ENCODE results near the gene HSF5. TPM values are rescaled to one million over a fixed set of nuclear protein-coding genes. Genes with fewer than 3 reads are reported as not detected.

HSF5 gene
- total and polyA plus RNA-seq, 7 experiments from 2014 or later, result 0.34 to 4.0 (median 3.0) TPM

DNA sequence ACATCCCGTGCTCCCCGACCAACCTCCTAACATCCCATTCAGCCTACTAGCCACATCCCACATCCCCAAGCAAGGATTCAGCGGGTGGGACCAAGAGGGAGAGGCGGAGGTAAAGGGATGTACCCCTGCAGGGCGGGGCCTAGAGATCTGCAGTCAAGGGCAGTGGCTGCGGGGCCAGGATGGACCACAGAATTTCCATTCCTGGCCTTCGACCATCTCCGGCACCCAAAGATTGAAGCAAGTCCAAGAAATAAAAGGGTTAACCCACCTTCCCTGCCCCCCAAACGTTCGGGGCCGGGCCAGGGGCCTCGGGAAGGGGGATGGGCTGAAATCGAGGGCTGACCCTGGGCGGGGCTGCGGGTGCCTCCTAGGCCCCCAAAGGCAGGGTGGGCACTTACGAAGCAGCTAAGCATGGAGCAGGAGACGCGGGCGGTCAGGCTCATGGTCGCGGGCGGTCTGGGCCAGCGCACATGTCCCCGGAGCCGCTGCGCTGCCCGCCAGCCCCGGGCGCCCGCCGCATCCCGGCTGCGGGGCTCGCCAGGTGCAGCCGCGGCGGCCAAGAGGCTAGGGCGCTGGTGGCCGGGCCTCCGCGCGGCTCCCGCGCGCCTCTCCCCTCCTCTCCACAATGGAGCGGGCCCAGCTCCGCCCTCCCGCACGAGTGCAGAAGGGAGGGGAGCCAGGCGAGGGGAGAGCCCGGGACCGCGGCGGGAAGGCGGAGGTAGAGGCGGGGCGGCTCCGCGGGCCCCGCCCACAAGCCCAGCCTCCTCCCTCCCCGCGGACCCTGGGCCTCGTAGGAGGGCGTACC is 26.0 kb upstream of the HSF5 start, which contains the start of gene MTMR4:
Gene MTMR4 (minus strand): TSS at position 674 of the 805 bp plus-strand sequence. CDS start 231 bp downstream, at position 443.
- Histone ChIP-seq H3K27me3 (ENCODE audit: control insufficient read depth in 2 of 2, insufficient read depth in 2 of 2, low read length in 2 of 2) (no peaks in the 10 kb centered on the region), H3K4me1 (ENCODE audit: control insufficient read depth in 2 of 2, insufficient read depth in 2 of 2, low read length in 2 of 2) (peaks cover 20 to 35% of the 10 kb centered on the region in 2 donors), H3K27ac (ENCODE audit: low read depth, low read length) (peak within 1 kb of the TSS; percentile 67), H3K9me3 (ENCODE audit: control insufficient read depth in 2 of 3, low read length in 3 of 3) (no peaks in the 10 kb centered on the region), H3K36me3 (ENCODE audit: control insufficient read depth in 2 of 3, insufficient read depth in 3 of 3, low read length in 3 of 3) (peaks cover 19 to 45% (median 19%) of the 10 kb centered on the region in 3 experiments), H3K4me3 (ENCODE audit: low read length) (peak within 1 kb of the TSS; percentile 55)
- Mint-ChIP-seq H3K9me3 (peaks cover 0 to 5% (median 0%) of the 10 kb centered on the region in 11 donors), H3K4me3 (peak within 1 kb of the TSS; percentile 80 to 98 (median 90)), H3K36me3 (peaks cover 17 to 25% (median 21%) of the 10 kb centered on the region in 5 donors), H3K27ac (peak within 1 kb of the TSS; percentile 81 to 97 (median 88)), H3K4me1 (peaks cover 47 to 68% (median 57%) of the 10 kb centered on the region in 7 donors), H3K27me3 (peaks cover 0 to 5% (median 0%) of the 10 kb centered on the region in 5 donors)
- POLR2A ChIA-PET, result interaction anchor here (0.5 to 3.2 kb wide), 6 partner anchors 26 to 1537 kb away, joined by 3 to 14 read pairs (median 5); partner anchors contain the start of gene HSF5
- intact Hi-C loops (cut with micrococcal nuclease), result loop anchor here in 1 of 2 donors (1.0 to 10.0 kb wide), 5 partner anchors 26 to 1919 kb away; partner anchors contain the start of genes HSF5, NOG, SUPT4H1 and USP32
- CTCF ChIA-PET, result interaction anchor here (0.6 to 1.7 kb wide), 4 partner anchors 26 to 210 kb away, joined by 3 to 5 read pairs (median 4); partner anchors contain the start of gene HSF5
- DNase-seq, result peak; percentile 42 to 86 (median 61)
- peak; percentile 11 for ATAC-seq

DNA sequence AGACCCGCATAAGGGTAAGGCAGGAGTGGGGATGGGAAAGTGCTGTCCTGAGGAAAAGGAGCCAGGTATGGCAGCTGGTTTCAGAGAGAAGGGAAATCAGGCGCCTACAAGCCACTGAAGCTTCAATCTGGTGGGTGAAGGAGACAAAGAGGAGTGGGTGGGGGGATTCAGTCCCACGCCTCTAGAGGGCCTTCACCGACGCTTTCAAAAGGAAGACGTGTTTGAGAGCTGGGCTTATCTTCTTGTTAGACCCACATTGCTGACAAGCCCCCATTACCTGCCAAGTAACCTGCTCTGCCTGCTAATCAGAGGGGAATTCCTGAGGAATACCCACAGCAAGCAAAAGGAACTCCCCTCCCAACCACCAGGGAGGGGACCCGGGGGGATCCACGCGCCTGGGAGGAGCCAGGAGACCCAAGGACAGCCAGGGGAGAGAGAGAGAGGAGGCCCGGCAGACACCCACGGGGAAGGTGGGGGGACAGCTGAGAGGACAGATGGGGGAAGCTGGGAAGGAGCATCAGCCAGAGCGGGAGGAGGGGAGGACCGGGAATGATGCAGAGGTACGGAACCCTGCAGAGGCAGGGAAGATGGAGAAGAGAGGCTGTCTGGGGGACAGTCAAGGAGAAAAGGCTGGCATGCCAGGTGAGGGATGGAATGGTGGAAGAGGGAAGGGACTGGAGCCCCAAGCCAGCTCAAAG is 25.2 kb upstream of the HSF5 start:
- Histone ChIP-seq H3K27ac (ENCODE audit: low read depth, low read length) (peak overlapping the region; percentile 67), H3K4me3 (ENCODE audit: low read length) (peak overlapping the region; percentile 55), H3K36me3 (ENCODE audit: control insufficient read depth in 2 of 3, insufficient read depth in 3 of 3, low read length in 3 of 3) (peaks cover 21 to 53% (median 25%) of the 10 kb centered on the region in 3 experiments), H3K4me1 (ENCODE audit: control insufficient read depth in 2 of 2, insufficient read depth in 2 of 2, low read length in 2 of 2) (peaks cover 15 to 35% of the 10 kb centered on the region in 2 donors), H3K27me3 (ENCODE audit: control insufficient read depth in 2 of 2, insufficient read depth in 2 of 2, low read length in 2 of 2) (no peaks in the 10 kb centered on the region), H3K9me3 (ENCODE audit: control insufficient read depth in 2 of 3, low read length in 3 of 3) (no peaks in the 10 kb centered on the region)
- ATAC-seq (no peak), DNase-seq (peak in 1 of 9 donors; percentile 37)
- peak overlapping the region; percentile 79 to 95 (median 87) for H3K4me3 Mint-ChIP-seq
- H3K9me3 Mint-ChIP-seq, result peaks cover 0 to 5% (median 0%) of the 10 kb centered on the region in 11 donors
- H3K27ac Mint-ChIP-seq, result peak overlapping the region; percentile 43 to 92 (median 81)
- ChIA-PET POLR2A (interaction anchor here (0.5 to 3.2 kb wide), 3 partner anchors 25 to 1537 kb away, joined by 3 to 14 read pairs (median 6); partner anchors contain the start of gene HSF5), CTCF (interaction anchor here (0.6 kb wide), 1 partner anchor 90 kb away, joined by 3 read pairs; no protein-coding TSS in a partner anchor)
- peaks cover 47 to 67% (median 57%) of the 10 kb centered on the region in 7 donors for H3K4me1 Mint-ChIP-seq
- peaks cover 19 to 33% (median 23%) of the 10 kb centered on the region in 5 donors for H3K36me3 Mint-ChIP-seq
- intact Hi-C loops (cut with micrococcal nuclease), result loop anchor here in 1 of 2 donors (10.0 kb wide), 2 partner anchors 1881 to 1919 kb away; partner anchors contain the start of genes NOG and USP32
- H3K27me3 Mint-ChIP-seq, result peaks cover 0 to 5% (median 0%) of the 10 kb centered on the region in 5 donors

DNA sequence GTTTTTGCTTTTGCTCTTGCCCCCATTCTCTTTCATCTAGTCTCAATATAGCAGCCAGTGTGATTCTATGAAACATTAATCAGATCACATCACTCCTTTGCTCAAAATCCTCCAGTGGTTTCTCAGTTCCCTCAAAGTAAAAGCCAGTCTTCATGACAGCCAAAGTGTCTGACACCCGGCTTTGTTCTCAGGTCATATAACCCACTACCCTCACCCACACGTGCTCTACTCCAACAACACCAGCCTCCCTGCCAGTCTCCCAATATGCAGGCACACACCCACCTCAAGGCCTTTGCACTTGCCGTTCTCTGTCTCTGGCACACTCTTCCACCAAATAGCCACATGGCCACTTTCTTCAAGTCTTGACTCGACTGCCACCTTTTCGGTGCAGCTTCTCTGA is 21.9 kb upstream of the HSF5 start:
- H3K27ac ChIP-seq (ENCODE audit: low read depth, low read length), result no peak overlapping the region
- ChIA-PET POLR2A (interaction anchor here (1.2 to 1.6 kb wide), 2 partner anchors 9 to 22 kb away, joined by 3 to 4 read pairs; partner anchors contain the start of gene HSF5), CTCF (no interaction called here)
- H3K4me3 ChIP-seq (ENCODE audit: low read length), result no peak overlapping the region
- no peak overlapping the region for H3K4me3 Mint-ChIP-seq
- no peaks in the 10 kb centered on the region for H3K27me3 Mint-ChIP-seq
- intact Hi-C loops (cut with micrococcal nuclease), result loop anchor here in 1 of 2 donors (10.0 kb wide), 2 partner anchors 1885 to 1915 kb away; partner anchors contain the start of genes NOG and USP32
- peaks cover 27 to 78% (median 36%) of the 10 kb centered on the region in 3 experiments for H3K36me3 ChIP-seq (ENCODE audit: control insufficient read depth in 2 of 3, insufficient read depth in 3 of 3, low read length in 3 of 3)
- H3K27me3 ChIP-seq (ENCODE audit: control insufficient read depth in 2 of 2, insufficient read depth in 2 of 2, low read length in 2 of 2), result no peaks in the 10 kb centered on the region
- H3K4me1 Mint-ChIP-seq, result peaks cover 25 to 42% (median 34%) of the 10 kb centered on the region in 7 donors
- ATAC-seq (no peak), DNase-seq (no peak)
- H3K9me3 Mint-ChIP-seq, result no peaks in the 10 kb centered on the region
- H3K4me1 ChIP-seq (ENCODE audit: control insufficient read depth in 2 of 2, insufficient read depth in 2 of 2, low read length in 2 of 2), result peaks cover 6 to 21% of the 10 kb centered on the region in 2 donors
- peaks cover 19 to 54% (median 32%) of the 10 kb centered on the region in 5 donors for H3K36me3 Mint-ChIP-seq
- H3K9me3 ChIP-seq (ENCODE audit: control insufficient read depth in 2 of 3, low read length in 3 of 3), result no peaks in the 10 kb centered on the region
- peak overlapping the region in 1 of 9 donors; percentile 2 for H3K27ac Mint-ChIP-seq

DNA sequence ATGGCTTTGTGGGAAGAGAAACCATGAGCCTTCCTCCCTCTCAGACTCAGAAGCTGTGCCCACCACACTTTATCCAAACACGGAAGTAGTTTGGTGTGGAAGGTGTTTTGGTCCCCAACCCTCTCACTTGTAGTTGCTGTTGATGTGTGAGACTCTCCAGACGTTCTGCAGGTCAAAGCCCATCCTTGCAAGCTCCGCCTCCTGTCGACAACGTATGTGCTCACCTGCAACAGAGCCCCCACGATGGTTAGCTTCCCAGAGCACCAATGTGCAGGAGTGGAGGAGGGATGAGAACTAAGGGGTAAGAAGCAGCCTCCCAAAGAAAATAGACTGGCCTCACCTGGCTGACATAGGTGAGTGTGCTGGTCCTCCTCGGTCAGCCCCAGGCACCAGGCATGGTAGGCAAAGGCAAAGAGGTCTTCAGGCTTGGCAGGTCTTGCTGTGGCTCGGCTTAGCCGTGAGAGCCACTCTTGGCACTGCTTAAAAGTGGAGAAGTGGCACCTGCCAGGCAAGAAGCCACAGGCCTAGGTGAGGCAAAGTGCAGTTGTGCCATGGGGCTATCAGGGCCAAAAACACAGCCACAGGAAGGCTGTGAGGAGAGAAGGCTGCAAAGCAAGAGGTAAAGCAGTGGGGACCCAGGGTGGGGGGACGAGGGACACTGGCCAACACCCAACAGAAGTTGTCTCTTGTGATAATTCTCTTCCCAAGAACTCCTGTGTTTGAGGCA is 20.3 kb upstream of the HSF5 start:
- H3K4me1 ChIP-seq (ENCODE audit: control insufficient read depth in 2 of 2, insufficient read depth in 2 of 2, low read length in 2 of 2), result peaks cover 4 to 12% of the 10 kb centered on the region in 2 donors
- no peak for DNase-seq
- Mint-ChIP-seq H3K4me3 (no peak overlapping the region), H3K4me1 (peaks cover 15 to 33% (median 25%) of the 10 kb centered on the region in 7 donors), H3K27ac (peak overlapping the region in 1 of 9 donors; percentile 62), H3K27me3 (no peaks in the 10 kb centered on the region), H3K36me3 (peaks cover 24 to 67% (median 37%) of the 10 kb centered on the region in 5 donors), H3K9me3 (no peaks in the 10 kb centered on the region)
- no peaks in the 10 kb centered on the region for H3K9me3 ChIP-seq (ENCODE audit: control insufficient read depth in 2 of 3, low read length in 3 of 3)
- ChIA-PET CTCF (interaction anchor here (0.6 kb wide), 1 partner anchor 91 kb away, joined by 3 read pairs; the partner anchor contains the start of gene RNF43), POLR2A (interaction anchor here (1.2 kb wide), 1 partner anchor 21 kb away, joined by 3 read pairs; the partner anchor contains the start of gene HSF5)
- peaks cover 27 to 94% (median 49%) of the 10 kb centered on the region in 3 experiments for H3K36me3 ChIP-seq (ENCODE audit: control insufficient read depth in 2 of 3, insufficient read depth in 3 of 3, low read length in 3 of 3)
- H3K27ac ChIP-seq (ENCODE audit: low read depth, low read length), result no peak overlapping the region
- no peak overlapping the region for H3K4me3 ChIP-seq (ENCODE audit: low read length)
- intact Hi-C loops (cut with micrococcal nuclease), result no loop called here
- no peaks in the 10 kb centered on the region for H3K27me3 ChIP-seq (ENCODE audit: control insufficient read depth in 2 of 2, insufficient read depth in 2 of 2, low read length in 2 of 2)
- ATAC-seq, result no peak

DNA sequence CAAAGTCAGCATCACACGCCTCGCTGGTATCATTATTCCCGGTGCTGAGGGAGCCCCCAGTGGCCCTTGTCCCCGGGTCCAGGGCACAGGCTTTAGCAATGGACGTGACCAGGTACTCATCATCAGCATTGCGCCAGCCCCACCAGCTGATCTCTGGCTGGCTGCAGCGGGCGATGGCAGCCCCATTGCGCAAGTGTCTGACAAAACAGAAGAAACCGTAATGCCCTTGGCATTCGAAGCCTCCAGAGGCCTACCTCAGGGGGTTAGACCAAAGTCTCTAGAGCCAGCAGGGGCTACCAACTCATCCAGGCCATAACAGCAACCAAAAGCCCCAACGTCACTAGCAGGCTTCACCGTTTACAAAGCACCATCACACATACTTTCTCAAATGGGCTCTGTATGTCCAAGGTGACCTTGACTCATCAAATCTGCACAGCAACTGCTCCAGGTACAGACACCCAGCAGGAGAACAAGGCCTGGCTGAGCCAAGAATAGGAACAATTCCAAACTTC is 19.0 kb upstream of the HSF5 start:
- Histone ChIP-seq H3K27me3 (ENCODE audit: control insufficient read depth in 2 of 2, insufficient read depth in 2 of 2, low read length in 2 of 2) (no peaks in the 10 kb centered on the region), H3K9me3 (ENCODE audit: control insufficient read depth in 2 of 3, low read length in 3 of 3) (no peaks in the 10 kb centered on the region), H3K4me1 (ENCODE audit: control insufficient read depth in 2 of 2, insufficient read depth in 2 of 2, low read length in 2 of 2) (no peaks in the 10 kb centered on the region), H3K36me3 (ENCODE audit: control insufficient read depth in 2 of 3, insufficient read depth in 3 of 3, low read length in 3 of 3) (peaks cover 27 to 99% (median 53%) of the 10 kb centered on the region in 3 experiments), H3K4me3 (ENCODE audit: low read length) (no peak overlapping the region), H3K27ac (ENCODE audit: low read depth, low read length) (no peak overlapping the region)
- ATAC-seq, result no peak
- Mint-ChIP-seq H3K36me3 (peaks cover 24 to 79% (median 41%) of the 10 kb centered on the region in 5 donors), H3K4me3 (no peak overlapping the region), H3K27me3 (no peaks in the 10 kb centered on the region), H3K4me1 (peaks cover 6 to 25% (median 16%) of the 10 kb centered on the region in 7 donors), H3K9me3 (no peaks in the 10 kb centered on the region), H3K27ac (no peak overlapping the region)
- ChIA-PET CTCF (interaction anchor here (0.6 kb wide), 1 partner anchor 11 kb away, joined by 3 read pairs; no protein-coding TSS in a partner anchor), POLR2A (no interaction called here)
- intact Hi-C loops (cut with micrococcal nuclease), result no loop called here
- DNase-seq, result no peak

Data from naive thymus-derived CD4-positive, alpha-beta T cell (primary cell).